GM12864 (cell line): ENCODE measurements around the gene TRPM5.

Experiments used
- DNase-seq: peaks from one replicate; pipeline ENCODE4 v3.0.0-alpha.2; 2011; ENCODE audit warnings: low read depth
- H3K4me3 ChIP-seq: 2 replicates; pipeline ENCODE4 v1.5.1; 2011; ENCODE audit warnings: mild to moderate bottlenecking, low read depth, low read length, control low read depth
- CTCF ChIP-seq: IDR thresholded peaks from 2 replicates; pipeline ENCODE4 v1.5.1; 2011; ENCODE audit warnings: low read depth, mild to moderate bottlenecking, moderate library complexity, low read length, control low read depth, inconsistent platforms; ENCODE audit errors: missing control alignments

Gene TRPM5

GRCh38 chr11:2450321-2451041, 6.2 kb upstream of the TRPM5 start:
- H3K4me3 ChIP-seq: no peak overlapping the region
- TF ChIP-seq CTCF: no peak
- no peak for DNase-seq

GRCh38 chr11:2449548-2450320, 5.4 kb upstream of the TRPM5 start:
- H3K4me3 ChIP-seq: no peak overlapping the region
- TF ChIP-seq CTCF: no peak
- DNase-seq: no peak

GRCh38 chr11:2448661-2449547, 4.6 kb upstream of the TRPM5 start:
- no peak overlapping the region for H3K4me3 ChIP-seq
- no peak for TF ChIP-seq CTCF
- DNase-seq: no peak

DNA sequence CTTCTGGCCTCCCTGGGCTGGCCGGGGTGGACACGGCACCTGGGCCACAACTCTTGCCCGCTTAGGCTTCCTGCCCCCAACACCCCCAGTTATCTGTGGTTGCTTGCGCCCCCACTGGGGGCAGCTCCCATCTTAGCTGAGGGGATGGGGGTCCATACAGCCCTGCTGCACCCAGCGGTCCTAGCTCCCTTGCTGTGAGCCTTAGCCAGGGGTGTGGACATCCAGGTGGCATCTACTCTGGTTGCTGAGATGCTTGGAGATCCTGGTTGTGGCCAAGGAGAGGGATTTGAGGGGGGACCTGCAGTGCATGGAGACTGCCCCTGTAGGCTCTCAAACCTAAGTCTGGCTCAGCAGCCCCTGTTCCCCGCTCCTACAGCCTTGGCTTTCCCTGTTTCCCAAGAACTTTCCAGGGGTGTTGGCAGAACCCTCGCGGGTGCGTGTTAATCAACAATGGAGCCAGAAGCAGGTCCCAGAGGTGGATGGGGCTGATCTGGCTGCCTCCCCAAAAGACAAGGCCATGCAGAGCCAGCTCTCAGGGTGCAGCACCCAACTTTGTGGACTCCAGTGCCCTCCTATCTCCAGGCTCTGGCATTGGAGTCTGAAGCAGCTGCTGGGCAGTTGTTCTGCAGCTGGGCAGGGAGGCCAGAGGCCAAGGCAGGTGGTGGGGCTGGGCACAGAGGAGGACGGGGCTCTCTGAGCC, 3.8 kb upstream of the TRPM5 start:
- no peak for DNase-seq
- no peak overlapping the region for H3K4me3 ChIP-seq
- no peak for TF ChIP-seq CTCF

DNA sequence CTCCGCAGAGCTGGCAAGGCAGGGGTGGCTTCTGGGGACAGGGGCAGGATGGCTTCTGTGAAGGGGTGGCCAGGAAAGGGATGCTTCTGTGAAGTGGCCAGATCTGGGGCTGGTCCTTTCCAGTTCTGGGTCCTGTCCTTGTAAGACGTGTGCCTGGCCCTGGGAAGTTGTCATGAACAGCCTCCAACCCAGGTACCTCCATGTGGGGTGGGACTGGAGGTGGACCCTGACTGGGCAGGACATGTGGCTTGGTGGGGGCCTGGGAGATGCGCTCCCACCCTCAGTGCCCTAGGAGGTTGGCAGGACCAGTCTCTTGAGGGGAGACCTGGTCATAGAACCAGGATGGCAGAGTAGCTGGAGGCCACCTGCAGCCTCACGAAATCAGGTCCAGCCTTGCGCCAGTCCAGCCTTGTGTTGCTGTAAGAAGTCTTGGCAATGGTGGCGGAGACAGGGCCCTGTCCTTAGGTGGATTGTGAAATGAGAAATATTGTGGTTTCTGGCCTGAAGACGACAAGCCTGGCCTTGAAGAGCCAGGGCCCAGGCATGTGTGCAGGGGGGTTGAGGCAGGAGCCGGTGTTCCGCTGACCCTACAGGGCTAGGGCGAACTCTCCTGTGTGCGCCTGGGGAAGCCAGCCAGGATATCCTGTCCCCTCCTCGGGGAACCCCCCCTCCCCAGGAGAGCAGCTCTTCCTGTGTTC, 3.1 kb upstream of the TRPM5 start:
- no peak for DNase-seq
- TF ChIP-seq CTCF: no peak
- H3K4me3 ChIP-seq: no peak overlapping the region
